ENCODE data around the gene BCL2. TPM values are rescaled to one million over a fixed set of nuclear protein-coding genes. Genes with fewer than 3 reads are reported as not detected.

BCL2 gene
- total and polyA plus RNA-seq, 9 of the 15 experiments (the other 6 are each of a cell fraction or from before 2014, with no cell fraction given) = 0.10 to 1.1 (median 0.65) TPM

DNA sequence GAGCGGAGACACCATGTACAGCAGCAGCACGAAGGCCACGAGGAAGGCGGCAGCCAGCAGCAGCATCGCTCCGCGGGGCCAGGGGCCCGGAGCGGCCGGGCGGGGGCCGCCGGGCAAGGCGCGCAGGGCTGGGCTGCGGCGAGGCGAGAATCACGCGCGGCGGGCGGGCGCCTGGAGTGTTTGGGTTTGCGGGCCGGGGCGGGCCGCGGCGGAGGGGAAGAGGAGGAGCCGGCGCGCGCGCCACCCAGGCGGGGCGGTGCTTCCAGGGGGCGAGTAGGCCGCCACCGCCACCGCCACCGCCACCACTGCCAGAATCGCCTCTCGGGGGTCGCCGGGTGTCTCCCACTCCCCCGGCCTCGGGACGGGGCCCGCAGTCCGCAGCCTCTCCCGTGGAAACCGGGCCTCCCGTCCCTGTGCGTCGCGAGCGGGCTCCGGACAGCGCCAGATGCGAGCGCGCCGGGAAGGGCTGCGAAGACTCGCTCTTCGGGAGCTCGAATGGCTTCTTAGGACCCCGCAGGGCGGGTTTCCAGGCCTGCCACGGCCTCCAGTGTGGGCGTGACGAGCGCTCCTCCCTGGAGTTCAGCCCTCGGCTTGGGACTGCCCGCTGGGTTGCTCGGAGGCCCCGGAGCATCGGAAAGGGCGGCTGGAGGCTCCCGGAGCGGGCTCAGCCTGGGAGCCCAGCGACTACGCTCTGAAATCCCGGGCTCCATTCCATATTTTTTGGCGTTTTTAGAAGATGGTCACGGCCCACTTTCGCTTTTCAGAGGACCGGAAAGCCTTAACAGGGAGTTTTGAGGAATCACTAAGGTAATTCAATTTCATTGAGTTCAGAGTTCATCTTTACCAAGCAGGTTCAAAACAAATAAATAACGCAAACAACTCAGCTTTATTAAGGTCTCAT lies 47.7 kb upstream of the BCL2 start, which contains the start of gene KDSR (continued):
- no peak for TF ChIP-seq FOXO4 (CRISPR knock-in tag; IDR thresholded peaks at IDR 0.05)
- no peak for TF ChIP-seq E2F8 (IDR thresholded peaks at IDR 0.05; ENCODE audit: low read depth, partially characterized antibody)
- TF ChIP-seq, protein P1, sequence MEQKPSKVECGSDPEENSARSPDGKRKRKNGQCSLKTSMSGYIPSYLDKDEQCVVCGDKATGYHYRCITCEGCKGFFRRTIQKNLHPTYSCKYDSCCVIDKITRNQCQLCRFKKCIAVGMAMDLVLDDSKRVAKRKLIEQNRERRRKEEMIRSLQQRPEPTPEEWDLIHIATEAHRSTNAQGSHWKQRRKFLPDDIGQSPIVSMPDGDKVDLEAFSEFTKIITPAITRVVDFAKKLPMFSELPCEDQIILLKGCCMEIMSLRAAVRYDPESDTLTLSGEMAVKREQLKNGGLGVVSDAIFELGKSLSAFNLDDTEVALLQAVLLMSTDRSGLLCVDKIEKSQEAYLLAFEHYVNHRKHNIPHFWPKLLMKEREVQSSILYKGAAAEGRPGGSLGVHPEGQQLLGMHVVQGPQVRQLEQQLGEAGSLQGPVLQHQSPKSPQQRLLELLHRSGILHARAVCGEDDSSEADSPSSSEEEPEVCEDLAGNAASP (IDR thresholded peaks at IDR 0.05) = no peak
- TF ChIP-seq SIRT6 (IDR thresholded peaks at IDR 0.05; ENCODE audit: low read depth, low read length) = no peak
- TF ChIP-seq ZNF75A (CRISPR knock-in tag; IDR thresholded peaks at IDR 0.05) = no peak
- peak; percentile 35 for TF ChIP-seq TAF9B (IDR thresholded peaks at IDR 0.05; ENCODE audit: partially characterized antibody)
- no peak for TF ChIP-seq SPI1 (IDR thresholded peaks at IDR 0.05; ENCODE audit: borderline replicate concordance, low read depth, low read length)
- no peak for TF ChIP-seq THRAP3 (IDR thresholded peaks at IDR 0.05; ENCODE audit: borderline replicate concordance)
- TF ChIP-seq, protein P2, sequence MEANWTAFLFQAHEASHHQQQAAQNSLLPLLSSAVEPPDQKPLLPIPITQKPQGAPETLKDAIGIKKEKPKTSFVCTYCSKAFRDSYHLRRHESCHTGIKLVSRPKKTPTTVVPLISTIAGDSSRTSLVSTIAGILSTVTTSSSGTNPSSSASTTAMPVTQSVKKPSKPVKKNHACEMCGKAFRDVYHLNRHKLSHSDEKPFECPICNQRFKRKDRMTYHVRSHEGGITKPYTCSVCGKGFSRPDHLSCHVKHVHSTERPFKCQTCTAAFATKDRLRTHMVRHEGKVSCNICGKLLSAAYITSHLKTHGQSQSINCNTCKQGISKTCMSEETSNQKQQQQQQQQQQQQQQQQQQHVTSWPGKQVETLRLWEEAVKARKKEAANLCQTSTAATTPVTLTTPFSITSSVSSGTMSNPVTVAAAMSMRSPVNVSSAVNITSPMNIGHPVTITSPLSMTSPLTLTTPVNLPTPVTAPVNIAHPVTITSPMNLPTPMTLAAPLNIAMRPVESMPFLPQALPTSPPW (CRISPR knock-in tag; IDR thresholded peaks at IDR 0.05) = peak; percentile 52; the same call in 1 of the 2 replicates
- no peak for TF ChIP-seq PURB (CRISPR knock-in tag; IDR thresholded peaks at IDR 0.05; ENCODE audit: low read depth)

Data from K562 (cell line).